H1 (cell line): ENCODE measurements around the gene TAL2. TPM values are rescaled to one million over a fixed set of nuclear protein-coding genes. Genes with fewer than 3 reads are reported as not detected.

Experiments used
- KDM1A ChIP-seq: fragments of 200-600, 300-600 bp; sonication (generic); IDR thresholded peaks from 2 replicates; pipeline ENCODE4 v1.7.1; 2016; ENCODE audit warnings: mild to moderate bottlenecking, low read length, borderline replicate concordance
- RNF2 ChIP-seq: fragments of 200-900, 300-1000 bp; sonication (generic); IDR thresholded peaks from 2 replicates; pipeline ENCODE4 v1.7.1; 2016; ENCODE audit warnings: borderline replicate concordance, low read depth, mild to moderate bottlenecking, antibody characterized with exemption, low read length; ENCODE audit not compliant: poor library complexity, severe bottlenecking; ENCODE audit errors: missing control alignments
- YY1 ChIP-seq: IDR thresholded peaks from 2 replicates; pipeline ENCODE4 v1.6.1; 2011; ENCODE audit warnings: low read depth, mild to moderate bottlenecking, low read length
- polyA plus RNA-seq, 7 experiments: library from polyadenylated mRNA; depleted of rRNA in 3 of 7; stranded (reverse) in 5 of 7; unstranded in 2 of 7; fragments of >200 nt in 5 of 7; fragments of 200-250 nt in 2 of 7; gene quantifications; 1 replicate in 5 of 7; 2 replicates in 1 of 7; 4 replicates in 1 of 7; pipeline versions ENCODE4 v1.2.1 to v1.2.3, GENCODE V29; 2011 to 2013; ENCODE audit warnings: missing spikeins in 2 of 7, mixed read lengths in 2 of 7
- total RNA-seq: library from RNA; stranded (reverse); fragmentation: NEBNext Ultra II Directional; extraction: Animal tissue kit (Norgen Biotek cat#: 25700); gene quantifications from 2 replicates; pipeline ENCODE4 v1.2.1, GENCODE V29; 2021

TAL2 gene
- total and polyA plus RNA-seq, 2 of the 8 experiments (the other 6 are each of a cell fraction or from before 2014, with no cell fraction given) = 0.65 to 0.82 TPM

DNA sequence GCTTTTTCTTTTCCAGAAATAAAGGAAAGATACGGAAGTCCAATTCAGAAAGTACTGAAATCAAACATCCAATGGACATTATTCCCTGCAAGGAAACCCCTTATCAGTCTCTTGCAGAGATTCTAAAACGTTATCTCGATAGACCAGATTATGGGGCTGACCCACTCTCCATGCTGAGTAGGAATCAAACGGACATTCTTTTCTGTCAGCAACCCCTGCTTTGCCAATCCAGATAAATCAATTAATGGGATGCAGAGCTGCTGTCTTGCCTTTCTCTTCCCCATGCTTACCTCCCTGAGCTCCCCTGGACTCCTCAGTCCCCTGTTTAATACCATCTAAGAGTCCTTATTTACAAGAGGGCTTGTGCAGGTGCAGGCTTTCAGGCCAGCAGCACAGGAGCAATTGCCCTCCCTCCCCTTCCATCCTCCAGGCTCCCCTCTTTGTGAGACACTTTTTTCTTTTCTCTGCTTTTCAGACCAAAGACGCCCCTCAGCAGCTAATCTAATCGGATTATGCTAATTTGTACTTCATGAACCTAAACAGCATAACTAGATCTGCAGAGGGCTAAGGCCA lies 14.2 kb downstream of the TAL2 start (continued):
- TF ChIP-seq KDM1A = no peak
- no peak for TF ChIP-seq RNF2
- TF ChIP-seq YY1 = no peak
